GM12878 (cell line): ENCODE measurements around the gene CCDC97. TPM values are rescaled to one million over a fixed set of nuclear protein-coding genes. Genes with fewer than 3 reads are reported as not detected.

Source experiments
- ATAC-seq: fragments of 200-7000 bp; cut with Tn5 transposase; 3 replicates; pipeline ENCODE4 v1.9.1; 2020; ENCODE audit warnings: mild to moderate bottlenecking, moderate library complexity
- BruUV-seq: library from RNA; stranded (reverse); fragments of 400-500 nt; replicated peaks from 2 replicates; lab custom pipeline; 2021; lab: Mats Ljungman, UMichigan
- CTCF ChIA-PET: fragments of 300-600 bp; sonication (Branson Sonifier 250); formaldehyde crosslinking; extraction: SDS; loops from one replicate; lab custom pipeline; 2021; ENCODE audit warnings: inconsistent platforms; lab: Yijun Ruan, JAX
- POLR2A ChIA-PET: fragments of 350-600 bp; formaldehyde crosslinking; extraction: SDS; loops from one replicate; lab custom pipeline; 2021; ENCODE audit warnings: inconsistent platforms; lab: Charles Lee
- RAD21 ChIA-PET: fragments of 300-600 bp; sonication (Branson Sonifier 250); formaldehyde crosslinking; loops from one replicate; lab custom pipeline; 2023; ENCODE audit warnings: antibody characterized with exemption; ENCODE audit not compliant: unreplicated experiment; lab: Charles Lee
- SMC1A ChIA-PET: fragments of 300-600 bp; sonication (Branson Sonifier 250); formaldehyde crosslinking; loops from one replicate; lab custom pipeline; 2023; ENCODE audit not compliant: unreplicated experiment, uncharacterized antibody; lab: Charles Lee
- DNase-seq: peaks from one replicate; pipeline ENCODE4 v3.0.0-alpha.2; 2011; ENCODE audit warnings: low read depth, low spot score
- FAIRE-seq: peaks from 3 replicates; lab custom pipeline; 2011; peaks lifted over from hg19 to GRCh38; lab: Jason Lieb, UNC
- H2AFZ ChIP-seq: 2 replicates; pipeline ENCODE4 v1.6.0; 2011; ENCODE audit warnings: low read depth, low read length, control low read depth; ENCODE audit not compliant: control insufficient read depth
- H3K27ac ChIP-seq: 2 replicates; pipeline ENCODE4 v1.5.1; 2011; ENCODE audit warnings: control low read depth; ENCODE audit not compliant: control insufficient read depth, insufficient read depth
- H3K27me3 ChIP-seq, 2 experiments: replicated peaks in 1 of 2; 2 replicates each; pipeline versions ENCODE4 v1.6.0 to v1.6.1; 2011; ENCODE audit warnings: low read length in 1 of 2; ENCODE audit not compliant: control insufficient read depth in 2 of 2, insufficient read depth in 2 of 2
- H3K36me3 ChIP-seq, 2 experiments: 2 replicates each; pipeline ENCODE4 v1.5.1; 2011; ENCODE audit warnings: low read length in 1 of 2; ENCODE audit not compliant: control insufficient read depth in 2 of 2, insufficient read depth in 2 of 2
- H3K4me1 ChIP-seq: 2 replicates; pipeline ENCODE4 v1.6.1; 2011; ENCODE audit warnings: mild to moderate bottlenecking, low read length, moderate library complexity, mixed read lengths; ENCODE audit not compliant: control insufficient read depth, insufficient read depth
- H3K4me2 ChIP-seq: 2 replicates; pipeline ENCODE4 v1.6.0; 2011; ENCODE audit warnings: control low read depth; ENCODE audit not compliant: control insufficient read depth, insufficient read depth
- H3K4me3 ChIP-seq: fragments of 200-600 bp; sonication (generic); 2 replicates; pipeline ENCODE4 v1.5.1; 2016
- H3K79me2 ChIP-seq: 2 replicates; pipeline ENCODE4 v1.6.0; 2011; ENCODE audit warnings: low read length; ENCODE audit not compliant: control insufficient read depth, insufficient read depth
- H3K9ac ChIP-seq: 2 replicates; pipeline ENCODE4 v1.8.0; 2011; ENCODE audit warnings: low read length, control low read depth, mixed read lengths; ENCODE audit not compliant: control insufficient read depth, insufficient read depth
- H3K9me3 ChIP-seq: replicated peaks from 3 replicates; pipeline ENCODE4 v1.5.1; 2011; ENCODE audit warnings: mild to moderate bottlenecking, low read length; ENCODE audit not compliant: control insufficient read depth, insufficient read depth
- H4K20me1 ChIP-seq: 2 replicates; pipeline ENCODE4 v1.6.0; 2011; ENCODE audit not compliant: control insufficient read depth, insufficient read depth
- MTA2 ChIP-seq: fragments of 450-650 bp; IDR thresholded peaks from 2 replicates; pipeline ENCODE4 v1.6.1; 2016; ENCODE audit warnings: low read depth, mild to moderate bottlenecking, moderate library complexity
- POLR2A ChIP-seq: IDR thresholded peaks from 2 replicates; pipeline ENCODE4 v1.6.1; 2011; ENCODE audit warnings: low read depth, mild to moderate bottlenecking, low read length
- STAT1 ChIP-seq: fragments of 450-650 bp; conservative IDR thresholded peaks from 2 replicates; pipeline ENCODE4 v1.6.1; 2014; ENCODE audit warnings: antibody characterized with exemption, mild to moderate bottlenecking
- TCF12 ChIP-seq: IDR thresholded peaks from 2 replicates; pipeline ENCODE4 v1.6.1; 2011; ENCODE audit warnings: low read depth, mild to moderate bottlenecking, low read length
- WGBS: methylation state at CpG from one replicate; pipeline ENCODE4 v1.1.6; 2016; ENCODE audit warnings: low lambda C conversion rate; ENCODE audit not compliant: insufficient replicate concordance, insufficient coverage; ENCODE audit errors: missing lambda C conversion rate; 5-methylcytosine and 5-hydroxymethylcytosine counted together
- in situ Hi-C: fragments of 300-500 bp; cut with MboI; formaldehyde crosslinking; loops from 9 replicates; pipeline ENCODE4 v1.14.3; 2018; ENCODE audit warnings: mixed read lengths
- intact Hi-C: fragments of 100-400 bp; cut with micrococcal nuclease; formaldehyde crosslinking; loops from one replicate; pipeline ENCODE4 v1.14.2; 2022; ENCODE audit not compliant: unreplicated experiment
- polyA plus RNA-seq, 11 experiments: library from polyadenylated mRNA; depleted of rRNA in 4 of 11; unstranded in 6 of 11; stranded (reverse) in 5 of 11; fragments of >200 nt; fragmentation: Nextera tagmentation in 4 of 11; fragmentation: Illumina TruSeq in 1 of 11; extraction: Ambion mirVana in 4 of 11; extraction: Trizol in 1 of 11; gene quantifications; 1 replicate in 1 of 11; 2 replicates in 10 of 11; pipeline versions ENCODE4 v1.2.1 to v1.2.3, GENCODE V29; 2011 to 2016; ENCODE audit warnings: inconsistent platforms in 2 of 11, missing spikeins in 2 of 11, low read depth in 1 of 11
- total RNA-seq, 4 experiments: library from RNA; depleted of rRNA in 3 of 4; stranded (reverse); fragments of >200 nt in 3 of 4; fragmentation: Illumina TruSeq in 1 of 4; extraction: Trizol in 1 of 4; gene quantifications; 2 replicates each; pipeline versions ENCODE4 v1.2.1 to v1.2.3, GENCODE V29; 2013 to 2021
- TF ChIP-seq, protein P1 (sequence below): fragments of 450-650 bp; IDR thresholded peaks from 2 replicates; pipeline ENCODE4 v1.6.1; 2016; ENCODE audit warnings: mild to moderate bottlenecking, moderate library complexity, borderline replicate concordance

Gene CCDC97
- total and polyA plus RNA-seq, 10 of the 15 experiments (the other 5 are each of a cell fraction or from before 2014, with no cell fraction given): 1.8 to 34.1 (median 18.8) TPM

DNA sequence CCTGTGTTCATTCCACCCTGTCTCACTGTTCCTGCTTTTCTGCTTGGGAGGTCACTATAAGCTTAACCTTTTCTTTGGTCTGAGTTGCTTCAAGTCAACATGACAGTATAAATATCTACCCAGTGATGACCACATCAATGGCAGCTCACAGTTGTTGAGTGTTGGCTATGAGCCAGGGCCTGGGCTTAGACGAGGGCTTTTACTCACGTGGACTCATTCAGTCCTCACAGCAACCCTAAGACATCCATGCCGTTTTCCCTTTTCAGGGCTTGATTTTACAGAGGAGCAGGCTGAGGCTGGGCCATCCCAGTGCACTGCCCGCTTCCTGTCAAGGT, 10.2 kb upstream of the CCDC97 start:
- ChIA-PET POLR2A (interaction anchor here (3.2 kb wide), 1 partner anchor 36 kb away, joined by 11 read pairs; the partner anchor contains the start of gene HNRNPUL1), SMC1A (no interaction called here), RAD21 (interaction anchor here (0.6 kb wide), 1 partner anchor 13 kb away, joined by 5 read pairs; no protein-coding TSS in a partner anchor), CTCF (interaction anchor here (0.6 to 7.5 kb wide), 2 partner anchors 9 to 138 kb away, joined by 3 to 50 read pairs; no protein-coding TSS in a partner anchor)
- intact Hi-C loops (no loop called here), in situ Hi-C loops (no loop called here)
- Histone ChIP-seq H3K9ac (no peak overlapping the region), H3K27me3 (no peaks in the 10 kb centered on the region), H3K27ac (no peak overlapping the region; the same call in 1 of the 2 replicates), H3K4me1 (peaks cover 66% of the 10 kb centered on the region), H3K36me3 (peaks cover 50 to 55% of the 10 kb centered on the region in 2 experiments), H3K4me2 (no peak overlapping the region), H3K9me3 (no peaks in the 10 kb centered on the region), H4K20me1 (no peaks in the 10 kb centered on the region), H2AFZ (no peak overlapping the region), H3K4me3 (no peak overlapping the region), H3K79me2 (peaks cover 10% of the 10 kb centered on the region)
- TF ChIP-seq, protein P1, sequence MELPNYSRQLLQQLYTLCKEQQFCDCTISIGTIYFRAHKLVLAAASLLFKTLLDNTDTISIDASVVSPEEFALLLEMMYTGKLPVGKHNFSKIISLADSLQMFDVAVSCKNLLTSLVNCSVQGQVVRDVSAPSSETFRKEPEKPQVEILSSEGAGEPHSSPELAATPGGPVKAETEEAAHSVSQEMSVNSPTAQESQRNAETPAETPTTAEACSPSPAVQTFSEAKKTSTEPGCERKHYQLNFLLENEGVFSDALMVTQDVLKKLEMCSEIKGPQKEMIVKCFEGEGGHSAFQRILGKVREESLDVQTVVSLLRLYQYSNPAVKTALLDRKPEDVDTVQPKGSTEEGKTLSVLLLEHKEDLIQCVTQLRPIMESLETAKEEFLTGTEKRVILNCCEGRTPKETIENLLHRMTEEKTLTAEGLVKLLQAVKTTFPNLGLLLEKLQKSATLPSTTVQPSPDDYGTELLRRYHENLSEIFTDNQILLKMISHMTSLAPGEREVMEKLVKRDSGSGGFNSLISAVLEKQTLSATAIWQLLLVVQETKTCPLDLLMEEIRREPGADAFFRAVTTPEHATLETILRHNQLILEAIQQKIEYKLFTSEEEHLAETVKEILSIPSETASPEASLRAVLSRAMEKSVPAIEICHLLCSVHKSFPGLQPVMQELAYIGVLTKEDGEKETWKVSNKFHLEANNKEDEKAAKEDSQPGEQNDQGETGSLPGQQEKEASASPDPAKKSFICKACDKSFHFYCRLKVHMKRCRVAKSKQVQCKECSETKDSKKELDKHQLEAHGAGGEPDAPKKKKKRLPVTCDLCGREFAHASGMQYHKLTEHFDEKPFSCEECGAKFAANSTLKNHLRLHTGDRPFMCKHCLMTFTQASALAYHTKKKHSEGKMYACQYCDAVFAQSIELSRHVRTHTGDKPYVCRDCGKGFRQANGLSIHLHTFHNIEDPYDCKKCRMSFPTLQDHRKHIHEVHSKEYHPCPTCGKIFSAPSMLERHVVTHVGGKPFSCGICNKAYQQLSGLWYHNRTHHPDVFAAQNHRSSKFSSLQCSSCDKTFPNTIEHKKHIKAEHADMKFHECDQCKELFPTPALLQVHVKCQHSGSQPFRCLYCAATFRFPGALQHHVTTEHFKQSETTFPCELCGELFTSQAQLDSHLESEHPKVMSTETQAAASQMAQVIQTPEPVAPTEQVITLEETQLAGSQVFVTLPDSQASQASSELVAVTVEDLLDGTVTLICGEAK: no peak
- TF ChIP-seq TCF12 (no peak), POLR2A (0 out of 2 replicates have a peak, but pooled peaks have one; percentile 16), MTA2 (no peak), STAT1 (no peak)
- BruUV-seq: no TSS peak
- FAIRE-seq (no peak), ATAC-seq (no peak), DNase-seq (no peak)
- WGBS: 26% methylated on average over 4 of the region's 4 CpGs
